MM.1S (cell line): ENCODE measurements around the gene SLX4IP.

ENCODE experiments used
- EZH2 ChIP-seq: fragments of 300-600 bp; sonication (generic); optimal IDR thresholded peaks from 2 replicates; pipeline ENCODE3; 2017; ENCODE audit warnings: low read depth, mild to moderate bottlenecking, antibody characterized with exemption, low read length, mixed read lengths
- EZH2phosphoT487 ChIP-seq: fragments of 300-600 bp; sonication (generic); IDR thresholded peaks from 2 replicates; pipeline ENCODE4 v1.6.1; 2018; ENCODE audit warnings: antibody characterized with exemption, low read length
- TF ChIP-seq, protein P1 (sequence below): fragments of 300-600 bp; sonication (generic); IDR thresholded peaks from 2 replicates; pipeline ENCODE4 v1.5.1; 2016; ENCODE audit warnings: antibody characterized with exemption, low read length, mixed read lengths

- TF ChIP-seq EZH2phosphoT487 (no peak), EZH2 (no peak)
- TF ChIP-seq, protein P1, sequence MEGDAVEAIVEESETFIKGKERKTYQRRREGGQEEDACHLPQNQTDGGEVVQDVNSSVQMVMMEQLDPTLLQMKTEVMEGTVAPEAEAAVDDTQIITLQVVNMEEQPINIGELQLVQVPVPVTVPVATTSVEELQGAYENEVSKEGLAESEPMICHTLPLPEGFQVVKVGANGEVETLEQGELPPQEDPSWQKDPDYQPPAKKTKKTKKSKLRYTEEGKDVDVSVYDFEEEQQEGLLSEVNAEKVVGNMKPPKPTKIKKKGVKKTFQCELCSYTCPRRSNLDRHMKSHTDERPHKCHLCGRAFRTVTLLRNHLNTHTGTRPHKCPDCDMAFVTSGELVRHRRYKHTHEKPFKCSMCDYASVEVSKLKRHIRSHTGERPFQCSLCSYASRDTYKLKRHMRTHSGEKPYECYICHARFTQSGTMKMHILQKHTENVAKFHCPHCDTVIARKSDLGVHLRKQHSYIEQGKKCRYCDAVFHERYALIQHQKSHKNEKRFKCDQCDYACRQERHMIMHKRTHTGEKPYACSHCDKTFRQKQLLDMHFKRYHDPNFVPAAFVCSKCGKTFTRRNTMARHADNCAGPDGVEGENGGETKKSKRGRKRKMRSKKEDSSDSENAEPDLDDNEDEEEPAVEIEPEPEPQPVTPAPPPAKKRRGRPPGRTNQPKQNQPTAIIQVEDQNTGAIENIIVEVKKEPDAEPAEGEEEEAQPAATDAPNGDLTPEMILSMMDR = no peak
Observed at GRCh38 chr20:10509376-10509775, 74.3 kb downstream of the SLX4IP start.
